Lower leg skin (tissue), 4 donors: Measurements from ENCODE around the gene MOGAT3. TPM values are rescaled to one million over a fixed set of nuclear protein-coding genes. Genes with fewer than 3 reads are reported as not detected.

ENCODE experiments used
- DNase-seq, 2 donors: peaks; one replicate each; pipeline ENCODE4 v3.0.0-alpha.2; 2019; ENCODE audit warnings: low spot score in 2 of 2
- H3K4me3 ChIP-seq: fragments of 200-600 bp; sonication (generic); 2 replicates; pipeline ENCODE4 v1.5.1; 2017; ENCODE audit warnings: mild to moderate bottlenecking, low read depth; ENCODE audit not compliant: poor library complexity, severe bottlenecking
- POLR2A ChIP-seq, 2 donors: fragments of 450-650 bp; IDR thresholded peaks; one replicate each; pipeline ENCODE4 v1.6.1; 2016 to 2017; ENCODE audit warnings: antibody characterized with exemption in 2 of 2, mild to moderate bottlenecking in 1 of 2, moderate library complexity in 1 of 2
- WGBS, 2 donors: methylation state at CpG; one replicate each; pipeline ENCODE4 v1.1.5; 2018; 5-methylcytosine and 5-hydroxymethylcytosine counted together
- intact Hi-C: fragments of 100-400 bp; cut with DNase I; formaldehyde crosslinking; loops from one replicate; pipeline ENCODE4 v1.15.0; 2023; ENCODE audit warnings: low total_unique reads
- total RNA-seq, 4 donors: library from RNA; depleted of rRNA; stranded (reverse); fragments of >200 nt; gene quantifications; one replicate each; pipeline ENCODE4 v1.1.0, GENCODE V29; 2016
- TF ChIP-seq, protein P1 (sequence below), 3 donors: fragments of 450-650 bp; IDR thresholded peaks; one replicate each; pipeline ENCODE4 v1.5.1; 2016; ENCODE audit warnings: antibody characterized with exemption in 3 of 3, mild to moderate bottlenecking in 3 of 3, moderate library complexity in 2 of 3

MOGAT3 gene
- total RNA-seq, 4 donors from 2014 or later = not detected

DNA sequence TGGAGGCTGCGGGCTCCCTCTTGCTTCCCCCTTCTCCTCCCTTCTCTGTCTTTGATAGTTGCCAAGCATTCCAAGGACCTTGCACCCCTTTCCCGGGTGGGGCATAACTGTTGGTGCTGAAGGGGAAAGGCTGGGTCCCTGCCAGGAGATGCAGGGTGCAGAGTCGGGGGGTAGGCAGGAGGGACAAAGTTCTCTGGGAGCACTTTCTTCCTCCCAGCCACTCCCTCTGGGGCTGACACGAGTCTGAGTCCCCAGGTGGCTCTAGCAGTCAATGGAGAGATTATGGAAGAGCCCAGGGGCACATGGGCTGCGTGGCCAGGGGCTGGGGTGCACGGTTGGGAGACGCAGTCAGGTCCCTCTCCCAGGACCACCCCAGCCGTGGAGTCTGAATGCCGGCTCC lies 34.7 kb upstream of the MOGAT3 start:
- TF ChIP-seq POLR2A (IDR thresholded peaks at IDR 0.05) = no peak
- TF ChIP-seq, protein P1, sequence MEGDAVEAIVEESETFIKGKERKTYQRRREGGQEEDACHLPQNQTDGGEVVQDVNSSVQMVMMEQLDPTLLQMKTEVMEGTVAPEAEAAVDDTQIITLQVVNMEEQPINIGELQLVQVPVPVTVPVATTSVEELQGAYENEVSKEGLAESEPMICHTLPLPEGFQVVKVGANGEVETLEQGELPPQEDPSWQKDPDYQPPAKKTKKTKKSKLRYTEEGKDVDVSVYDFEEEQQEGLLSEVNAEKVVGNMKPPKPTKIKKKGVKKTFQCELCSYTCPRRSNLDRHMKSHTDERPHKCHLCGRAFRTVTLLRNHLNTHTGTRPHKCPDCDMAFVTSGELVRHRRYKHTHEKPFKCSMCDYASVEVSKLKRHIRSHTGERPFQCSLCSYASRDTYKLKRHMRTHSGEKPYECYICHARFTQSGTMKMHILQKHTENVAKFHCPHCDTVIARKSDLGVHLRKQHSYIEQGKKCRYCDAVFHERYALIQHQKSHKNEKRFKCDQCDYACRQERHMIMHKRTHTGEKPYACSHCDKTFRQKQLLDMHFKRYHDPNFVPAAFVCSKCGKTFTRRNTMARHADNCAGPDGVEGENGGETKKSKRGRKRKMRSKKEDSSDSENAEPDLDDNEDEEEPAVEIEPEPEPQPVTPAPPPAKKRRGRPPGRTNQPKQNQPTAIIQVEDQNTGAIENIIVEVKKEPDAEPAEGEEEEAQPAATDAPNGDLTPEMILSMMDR (IDR thresholded peaks at IDR 0.05) = no peak
- no peak for DNase-seq
- intact Hi-C loops = no loop called here
- WGBS, 2 donors = 66 to 72% methylated on average over 9 of the region's 9 CpGs
- no peak overlapping the region for H3K4me3 ChIP-seq

DNA sequence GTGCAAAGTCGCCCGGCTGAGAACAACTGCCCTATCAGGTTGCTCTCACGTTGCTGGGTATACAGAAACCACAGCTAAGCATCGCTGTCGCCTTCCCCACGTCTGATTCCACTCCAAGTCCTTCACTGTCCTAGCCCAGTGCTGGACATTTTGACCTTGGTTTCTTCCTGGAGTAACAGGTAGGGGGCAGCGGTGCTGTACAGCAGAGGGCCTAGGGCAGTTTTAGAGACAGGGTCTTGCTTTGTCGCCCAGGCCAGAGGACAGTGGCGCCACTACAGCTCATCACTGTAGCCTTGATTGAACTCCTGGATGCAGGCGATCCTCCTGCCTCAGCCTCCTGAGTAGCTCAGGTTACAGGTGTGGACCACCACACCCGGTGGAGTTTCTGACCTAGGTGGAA lies 34.2 kb upstream of the MOGAT3 start:
- H3K4me3 ChIP-seq = no peak overlapping the region
- WGBS, 2 donors = 74 to 79% methylated on average over 11 of the region's 11 CpGs
- intact Hi-C loops = no loop called here
- no peak for TF ChIP-seq POLR2A (IDR thresholded peaks at IDR 0.05)
- TF ChIP-seq, protein P1 (IDR thresholded peaks at IDR 0.05) = no peak
- no peak for DNase-seq

DNA sequence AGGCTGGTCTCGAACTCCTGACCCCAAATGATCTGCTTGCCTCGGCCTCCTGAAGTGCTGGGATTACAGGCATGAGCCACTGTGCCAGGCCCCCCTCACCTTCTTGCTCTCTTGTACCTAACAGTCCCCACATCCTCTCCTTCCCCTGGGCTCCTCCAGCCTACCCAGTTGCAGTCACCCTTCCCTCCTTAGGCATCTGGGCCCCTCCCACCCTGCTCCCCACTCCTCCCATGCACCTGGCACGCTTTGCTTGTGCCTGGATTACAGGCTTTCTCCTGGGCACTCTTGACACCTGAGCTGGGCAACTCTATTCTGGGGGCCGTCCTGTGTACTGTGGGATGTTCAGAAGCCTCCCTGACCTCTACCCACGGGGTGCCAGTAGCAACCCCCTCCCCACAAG lies 33.8 kb upstream of the MOGAT3 start:
- intact Hi-C loops = no loop called here
- TF ChIP-seq POLR2A (IDR thresholded peaks at IDR 0.05) = no peak
- TF ChIP-seq, protein P1 (IDR thresholded peaks at IDR 0.05) = no peak
- no peak overlapping the region for H3K4me3 ChIP-seq
- no peak for DNase-seq
- WGBS, 2 donors = 69 to 84% methylated on average over 5 of the region's 5 CpGs

DNA sequence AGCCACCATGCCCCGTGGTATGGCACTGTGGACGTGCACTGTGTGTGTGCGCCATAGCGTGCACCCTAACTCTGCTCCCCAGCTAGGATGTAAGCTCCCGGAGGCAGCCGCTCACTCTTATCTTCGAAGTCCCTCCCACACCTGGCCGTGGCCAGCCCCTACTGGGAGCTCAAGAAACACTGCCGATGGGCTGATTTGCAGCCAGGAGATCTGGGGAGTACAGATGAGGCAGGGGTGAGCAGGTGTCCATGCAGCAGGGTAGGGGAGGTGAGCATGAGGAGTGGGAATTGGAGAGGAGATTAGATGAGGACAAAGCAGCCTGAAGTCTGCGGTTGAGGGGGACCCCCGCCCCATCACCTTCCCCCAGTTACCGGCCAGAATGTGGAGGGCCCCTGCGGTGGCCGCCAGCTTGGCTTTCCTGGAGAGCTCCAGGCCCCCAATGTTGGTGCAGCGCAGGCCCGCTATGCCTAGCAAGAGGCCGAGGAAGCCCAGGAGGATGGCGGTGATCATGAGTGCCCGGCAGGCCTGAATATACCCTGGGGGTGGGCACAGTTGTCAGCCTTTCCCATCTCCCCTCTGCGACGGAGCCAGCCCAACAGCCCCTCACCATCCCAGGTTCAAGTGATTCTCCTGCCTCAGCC lies 33.2 kb upstream of the MOGAT3 start:
- intact Hi-C loops = no loop called here
- TF ChIP-seq, protein P1 (IDR thresholded peaks at IDR 0.05) = no peak
- TF ChIP-seq POLR2A (IDR thresholded peaks at IDR 0.05) = no peak
- no peak overlapping the region for H3K4me3 ChIP-seq
- DNase-seq = no peak
- WGBS, 2 donors = 85 to 87% methylated on average over 17 to 21 of the region's 21 CpGs

DNA sequence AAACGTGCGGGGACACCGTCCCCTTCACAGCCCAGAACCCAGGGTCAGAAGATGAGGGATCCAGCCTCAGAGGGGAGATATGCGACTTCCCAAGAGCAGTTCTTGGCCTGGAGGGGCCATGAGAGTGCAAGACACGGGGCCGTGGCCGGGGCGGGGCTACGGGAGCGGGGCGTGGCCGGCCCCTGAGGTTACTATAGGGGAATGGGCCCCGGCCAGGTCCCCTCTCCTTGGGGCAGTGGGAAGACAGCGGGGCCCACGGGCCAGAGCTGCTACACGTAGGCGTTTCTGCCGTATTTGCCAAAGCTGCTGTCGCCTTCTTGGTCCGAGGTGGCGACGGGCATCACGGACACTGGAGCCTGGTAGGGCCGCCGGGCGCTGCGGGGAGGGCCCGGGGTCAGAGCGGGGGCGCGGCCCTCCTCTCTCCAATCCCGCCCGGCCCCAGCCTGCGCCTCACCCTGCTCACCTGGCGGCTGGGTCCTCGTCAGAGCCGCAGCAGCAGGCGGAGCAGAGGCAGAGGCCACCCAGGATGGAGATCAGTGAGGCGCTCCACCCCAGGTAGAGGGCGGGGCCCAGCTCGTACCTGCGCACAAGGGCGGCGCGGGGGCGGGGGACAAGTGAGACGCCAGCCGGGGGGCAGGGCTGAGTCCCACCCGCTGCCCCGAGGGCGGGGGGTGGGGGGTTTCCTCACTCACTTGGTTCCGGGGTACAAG lies 31.5 kb upstream of the MOGAT3 start:
- intact Hi-C loops = no loop called here
- 20 to 21% methylated on average over 21 to 29 of the region's 52 CpGs for WGBS, 2 donors
- TF ChIP-seq, protein P1 (IDR thresholded peaks at IDR 0.05) = no peak
- H3K4me3 ChIP-seq = no peak overlapping the region
- peak in 1 of 2 donors; percentile 86 for DNase-seq
